ENCODE measurements around the gene ISCU.

ISCU gene

GRCh38 chr12:108565976-108566375, 3.6 kb downstream of the ISCU start:
- TF ChIP-seq MAX (IDR thresholded peaks at IDR 0.05) (peak; percentile 92), TAF1 (IDR thresholded peaks at IDR 0.05; ENCODE audit: low read depth) (no peak), ZBTB7A (IDR thresholded peaks at IDR 0.05; ENCODE audit: low read depth) (no peak), EP300 (IDR thresholded peaks at IDR 0.05; ENCODE audit: borderline replicate concordance) (no peak), TCF12 (IDR thresholded peaks at IDR 0.05; ENCODE audit: low read depth) (peak; percentile 22; the same call in 1 of the 2 replicates), RAD21 (IDR thresholded peaks at IDR 0.05; ENCODE audit: low read depth) (no peak; the same call in 1 of the 2 replicates), TEAD4 (IDR thresholded peaks at IDR 0.05) (no peak), USF1 (IDR thresholded peaks at IDR 0.05) (peak; percentile 91), FOXM1 (IDR thresholded peaks at IDR 0.05; ENCODE audit: borderline replicate concordance, low read depth) (no peak), CREB1 (IDR thresholded peaks at IDR 0.05; ENCODE audit: low read depth) (no peak), CEBPB (IDR thresholded peaks at IDR 0.05) (no peak), EGR1 (IDR thresholded peaks at IDR 0.05) (no peak), REST (IDR thresholded peaks at IDR 0.05; ENCODE audit: low read depth) (no peak), NFIC (IDR thresholded peaks at IDR 0.05) (peak; percentile 91), YY1 (IDR thresholded peaks at IDR 0.05; ENCODE audit: low read depth) (no peak)

DNA sequence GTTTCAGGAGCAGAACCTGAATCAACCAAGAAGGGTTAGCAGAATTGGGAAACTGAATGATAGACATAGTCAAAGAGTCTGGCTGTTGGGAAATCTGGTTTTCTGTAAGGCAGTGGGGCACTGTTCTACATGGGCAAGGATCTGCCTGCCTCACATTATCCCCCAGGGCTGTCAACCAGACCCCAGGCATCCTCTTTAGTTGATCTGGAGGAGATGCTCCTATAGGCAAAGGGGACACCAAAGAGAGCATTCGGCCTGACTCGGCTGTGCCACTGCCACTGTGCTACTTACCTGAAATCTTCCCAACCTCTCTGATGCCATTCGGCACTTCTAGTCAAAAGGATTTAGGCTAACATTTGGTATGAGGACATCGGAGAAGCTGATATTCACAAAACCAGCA, 4.1 kb downstream of the ISCU start:
- TF ChIP-seq EGR1 (IDR thresholded peaks at IDR 0.05) (no peak), NFIC (IDR thresholded peaks at IDR 0.05) (no peak), REST (IDR thresholded peaks at IDR 0.05; ENCODE audit: low read depth) (no peak), CREB1 (IDR thresholded peaks at IDR 0.05; ENCODE audit: low read depth) (no peak), TAF1 (IDR thresholded peaks at IDR 0.05; ENCODE audit: low read depth) (no peak)

- TF ChIP-seq MAX (IDR thresholded peaks at IDR 0.05): no peak
- TF ChIP-seq RAD21 (IDR thresholded peaks at IDR 0.05; ENCODE audit: low read depth): no peak
- TF ChIP-seq CEBPB (IDR thresholded peaks at IDR 0.05): no peak
- no peak for TF ChIP-seq YY1 (IDR thresholded peaks at IDR 0.05; ENCODE audit: low read depth)
- no peak for TF ChIP-seq ZBTB7A (IDR thresholded peaks at IDR 0.05; ENCODE audit: low read depth)
- no peak for TF ChIP-seq EP300 (IDR thresholded peaks at IDR 0.05; ENCODE audit: borderline replicate concordance)
- TF ChIP-seq TCF12 (IDR thresholded peaks at IDR 0.05; ENCODE audit: low read depth): no peak
- TF ChIP-seq FOXM1 (IDR thresholded peaks at IDR 0.05; ENCODE audit: borderline replicate concordance, low read depth): no peak
- TF ChIP-seq REST (IDR thresholded peaks at IDR 0.05; ENCODE audit: low read depth): no peak
- no peak for TF ChIP-seq EGR1 (IDR thresholded peaks at IDR 0.05)
- TF ChIP-seq CREB1 (IDR thresholded peaks at IDR 0.05; ENCODE audit: low read depth): no peak
- no peak for TF ChIP-seq TAF1 (IDR thresholded peaks at IDR 0.05; ENCODE audit: low read depth)
- TF ChIP-seq NFIC (IDR thresholded peaks at IDR 0.05): no peak
- no peak for TF ChIP-seq USF1 (IDR thresholded peaks at IDR 0.05)
These were observed 5.3 kb downstream of the ISCU start for GRCh38 chr12:108567406-108568337.

Data from Ishikawa (cell line).